Measurements from ENCODE around the gene RFTN2. TPM values are rescaled to one million over a fixed set of nuclear protein-coding genes. Genes with fewer than 3 reads are reported as not detected.
"Not testable (repeated sequence)": the region's sequence is repeated elsewhere in the genome, so short reads cannot be mapped to it uniquely, and the experiment has no call there.

Gene RFTN2
- total RNA-seq, 1 donor from 2014 or later: 5.5 TPM

DNA sequence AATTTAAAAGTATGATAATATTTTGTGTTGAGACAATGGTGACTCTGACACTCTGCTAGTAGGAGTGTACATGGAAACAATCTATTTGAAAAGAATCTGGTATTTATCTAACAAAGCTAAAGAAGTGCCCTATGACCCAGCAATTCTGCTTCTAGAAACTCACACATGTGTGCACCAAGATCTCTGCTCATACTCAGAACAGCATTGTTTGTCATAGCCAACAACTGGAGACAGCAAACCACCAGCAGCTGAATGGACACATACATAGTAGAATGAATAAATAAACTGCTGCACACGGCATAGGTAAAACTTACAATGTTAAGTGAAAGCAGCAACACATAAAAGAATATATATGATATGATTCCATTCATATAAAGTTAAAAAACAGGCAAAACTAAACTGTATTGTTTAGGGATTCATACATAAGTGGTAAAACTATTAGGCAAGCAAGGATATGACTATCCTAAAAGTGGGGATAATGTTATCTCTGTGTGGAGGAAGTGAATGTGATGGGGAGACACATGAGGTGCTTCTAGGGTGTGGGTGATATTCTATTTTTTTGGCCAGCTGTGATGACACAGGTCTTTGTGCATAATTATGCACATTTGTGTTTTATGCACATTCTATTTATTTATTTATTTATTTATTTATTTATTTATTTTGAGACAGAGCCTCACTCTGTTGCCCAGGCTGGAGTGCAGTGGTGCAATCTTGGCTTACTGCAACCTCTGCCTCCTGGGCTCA, 71.1 kb downstream of the RFTN2 start:
- DNase-seq (ENCODE audit: low spot score): no peak

DNA sequence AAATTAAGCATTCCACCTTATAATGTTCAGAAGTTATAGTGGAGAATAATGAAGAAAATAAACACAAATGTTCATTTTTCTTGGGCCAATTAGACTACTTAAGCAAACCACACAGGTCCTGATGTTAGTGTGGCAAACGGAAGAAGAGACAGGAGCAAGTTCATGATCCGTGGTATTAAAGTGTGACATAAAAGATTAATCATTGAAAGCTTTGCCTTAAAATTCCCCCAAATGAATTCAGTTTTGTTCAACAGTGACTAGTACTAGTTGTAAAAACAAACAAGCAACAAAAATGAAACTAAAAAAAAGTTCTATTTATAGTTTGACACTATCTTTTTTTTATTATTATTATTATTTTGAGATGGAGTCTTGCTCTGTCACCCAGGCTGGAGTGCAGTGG, 73.7 kb downstream of the RFTN2 start:
- DNase-seq (ENCODE audit: low spot score): no peak

DNA sequence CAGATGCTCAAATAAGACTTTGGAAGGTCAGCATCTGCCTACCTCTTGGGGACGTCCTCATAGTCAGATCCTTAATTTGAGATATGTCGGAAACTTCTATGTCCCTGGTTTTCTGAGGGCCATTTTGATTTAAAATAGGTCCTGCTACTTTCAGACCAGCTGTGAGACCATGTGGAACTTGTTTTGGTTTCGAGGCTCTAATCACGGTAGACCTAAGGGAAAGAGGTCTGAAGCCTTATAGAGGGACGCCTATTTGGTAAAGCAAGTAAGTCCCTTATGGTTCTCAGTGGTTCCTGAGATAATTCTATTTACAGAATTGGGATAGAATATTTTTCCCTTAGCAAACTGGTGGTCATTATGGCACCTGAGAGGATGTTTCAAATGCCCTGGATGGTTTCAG, 75.1 kb downstream of the RFTN2 start:
- no peak for DNase-seq (ENCODE audit: low spot score)

DNA sequence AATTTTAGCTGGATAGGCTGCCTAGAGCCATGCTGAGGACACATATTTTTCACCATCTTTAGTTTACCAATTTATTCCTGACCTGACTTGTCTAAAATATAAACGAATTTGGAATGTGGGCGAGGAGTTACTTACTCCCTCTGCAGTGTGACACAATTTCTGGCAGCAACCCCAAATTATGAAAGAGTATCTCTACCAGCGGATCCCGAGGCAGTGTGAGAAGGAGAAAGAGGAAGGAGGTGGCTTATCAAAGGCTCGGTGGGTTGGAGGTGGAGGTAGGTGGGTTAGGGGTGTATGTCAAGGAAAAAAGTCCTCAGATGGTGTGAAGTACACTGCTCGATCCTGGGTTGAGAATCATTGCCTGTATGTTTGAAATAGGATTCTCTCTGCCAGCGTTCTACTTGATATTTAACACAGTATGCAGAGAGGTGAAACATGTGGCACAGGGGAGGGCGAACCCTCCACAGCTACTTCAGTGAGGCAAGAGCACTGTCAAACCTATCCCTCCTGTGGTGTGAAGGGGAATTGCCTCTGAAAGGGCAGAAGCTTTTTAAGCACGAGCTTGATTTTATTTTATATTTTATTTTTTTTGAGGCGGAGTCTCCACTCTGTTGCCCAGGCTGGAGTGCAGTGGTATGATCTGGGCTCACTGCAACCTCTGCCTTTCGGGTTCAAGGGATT, 76.0 kb downstream of the RFTN2 start:
- DNase-seq (ENCODE audit: low spot score): no peak

DNA sequence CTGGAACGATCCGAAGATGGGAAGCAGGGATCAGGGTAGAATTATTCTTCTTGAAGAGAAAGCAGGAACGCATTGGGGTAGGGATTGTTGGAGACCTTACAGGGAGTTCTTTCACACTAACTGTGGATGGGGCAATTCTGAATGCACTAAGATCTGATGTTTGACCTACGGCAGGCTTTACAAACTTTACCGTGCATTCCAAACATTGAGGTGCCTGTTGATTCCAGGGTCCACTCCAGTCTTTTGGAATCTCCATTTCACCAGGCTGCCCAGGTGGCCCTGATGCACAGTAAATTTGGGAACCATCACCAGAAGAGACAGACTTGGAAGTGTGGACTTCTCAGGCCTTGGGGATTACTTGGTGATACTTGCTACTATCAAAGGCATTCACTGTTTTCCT, 76.9 kb downstream of the RFTN2 start:
- no peak for DNase-seq (ENCODE audit: low spot score)

DNA sequence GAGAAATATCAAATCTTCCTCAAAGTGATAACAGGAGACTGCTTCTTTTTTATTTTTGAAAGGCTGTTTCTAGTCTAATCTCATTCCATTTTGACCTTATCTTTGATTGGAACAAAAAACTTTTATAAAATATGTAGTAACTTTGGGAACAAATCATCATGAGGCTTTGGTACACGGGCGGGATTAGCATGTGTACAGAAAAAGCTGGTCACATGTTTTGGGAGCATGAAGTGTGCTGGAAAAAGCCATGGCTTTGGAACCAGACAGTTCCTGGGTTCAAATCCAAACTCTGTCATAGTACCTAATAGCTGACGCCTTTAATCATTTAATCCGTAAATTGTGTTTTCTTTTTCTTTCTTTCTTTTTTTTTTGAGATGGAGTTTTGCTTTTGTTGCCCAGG, 78.2 kb downstream of the RFTN2 start:
- no peak for DNase-seq (ENCODE audit: low spot score)

DNA sequence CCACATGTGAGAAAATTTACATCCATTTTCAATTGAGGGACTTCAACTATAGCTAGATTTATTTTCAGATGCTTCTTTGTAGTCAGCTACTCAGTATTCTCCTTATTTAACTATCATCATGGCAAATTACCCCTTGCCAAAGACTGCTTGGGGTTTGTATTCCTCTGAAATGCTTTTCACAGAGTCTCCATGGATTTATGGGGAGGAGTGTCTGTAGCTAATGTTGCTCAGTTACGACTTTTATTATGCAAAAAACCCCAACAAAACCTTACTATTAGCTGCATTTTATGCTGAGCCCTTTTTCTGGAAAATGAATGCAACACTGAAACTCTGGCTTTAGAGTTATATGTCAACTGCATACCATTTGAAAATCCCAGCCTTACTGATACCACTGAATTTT, 78.6 kb downstream of the RFTN2 start:
- no peak for DNase-seq (ENCODE audit: low spot score)

DNA sequence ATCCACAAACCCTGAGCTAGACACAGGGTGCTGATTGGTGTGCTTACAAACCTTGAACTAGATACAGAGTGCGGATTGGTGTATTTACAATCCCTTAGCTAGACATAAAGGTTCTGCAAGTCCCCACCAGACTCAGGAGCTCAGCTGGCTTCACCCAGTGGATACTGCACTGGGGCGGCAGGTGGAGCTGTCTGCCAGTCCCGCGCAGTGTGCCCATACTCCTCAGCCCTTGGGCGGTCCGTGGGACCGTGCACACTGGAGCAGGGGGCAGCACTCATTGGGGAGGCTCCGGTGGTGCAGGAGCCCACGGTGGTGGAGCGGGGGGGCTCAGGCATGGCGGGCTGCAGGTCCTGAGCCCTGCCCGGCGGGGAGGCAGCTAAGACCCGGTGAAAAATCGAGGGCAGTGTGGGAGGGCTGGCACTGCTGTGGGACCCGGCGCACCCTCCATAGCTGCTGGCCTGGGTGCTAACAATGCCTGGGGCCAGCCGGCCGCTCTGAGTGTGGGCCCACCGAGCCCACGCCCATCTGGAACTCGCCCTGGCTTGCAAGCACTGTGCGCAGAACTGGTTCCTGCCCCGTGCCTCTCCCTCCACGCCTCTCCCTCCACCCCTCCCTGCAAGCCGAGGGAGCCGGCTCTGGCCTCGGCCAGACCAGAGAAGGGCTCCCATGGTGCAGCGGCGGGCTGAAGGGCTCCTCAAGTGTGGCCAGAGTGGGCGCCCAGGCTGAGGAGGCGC, 83.9 kb downstream of the RFTN2 start:
- DNase-seq (ENCODE audit: low spot score): no peak

DNA sequence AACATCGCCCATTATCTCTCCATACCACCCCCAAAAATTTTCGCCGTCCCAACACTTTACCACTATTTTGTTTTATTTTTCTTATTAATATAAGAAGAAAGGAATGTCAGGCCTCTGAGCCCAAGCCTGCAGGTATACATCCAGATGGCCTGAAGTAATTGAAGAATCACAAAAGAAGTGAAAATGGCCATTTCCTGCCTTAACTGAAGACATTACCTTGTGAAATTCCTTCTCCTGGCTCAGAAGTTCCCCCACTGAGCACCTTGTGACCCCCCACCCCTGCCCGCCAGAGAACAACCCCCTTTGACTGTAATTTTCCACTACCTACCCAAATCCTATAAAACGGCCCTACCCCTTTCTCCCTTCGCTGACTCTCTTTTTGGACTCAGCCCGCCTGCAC, 88.1 kb downstream of the RFTN2 start:
- not testable (repeated sequence) for DNase-seq (ENCODE audit: low spot score)

DNA sequence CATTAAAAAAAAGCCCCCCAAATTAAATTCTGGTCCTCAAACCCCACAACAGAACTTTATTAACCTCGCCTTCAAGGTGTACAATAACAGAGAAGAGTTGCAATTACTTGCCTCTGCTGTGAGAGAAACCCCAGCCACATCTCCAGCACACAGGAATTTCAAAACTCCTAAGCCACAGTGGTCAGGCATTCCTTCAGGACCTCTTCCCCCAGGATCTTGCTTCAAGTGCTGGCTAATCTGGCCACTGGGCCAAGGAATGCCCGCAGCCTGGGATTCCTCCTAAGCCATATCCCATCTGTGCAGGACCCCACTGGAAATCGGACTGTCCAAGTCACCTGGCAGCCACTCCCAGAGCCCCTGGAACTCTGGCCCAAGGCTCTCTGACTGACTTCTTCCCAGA, 95.2 kb downstream of the RFTN2 start:
- DNase-seq (ENCODE audit: low spot score): not testable (repeated sequence)

DNA sequence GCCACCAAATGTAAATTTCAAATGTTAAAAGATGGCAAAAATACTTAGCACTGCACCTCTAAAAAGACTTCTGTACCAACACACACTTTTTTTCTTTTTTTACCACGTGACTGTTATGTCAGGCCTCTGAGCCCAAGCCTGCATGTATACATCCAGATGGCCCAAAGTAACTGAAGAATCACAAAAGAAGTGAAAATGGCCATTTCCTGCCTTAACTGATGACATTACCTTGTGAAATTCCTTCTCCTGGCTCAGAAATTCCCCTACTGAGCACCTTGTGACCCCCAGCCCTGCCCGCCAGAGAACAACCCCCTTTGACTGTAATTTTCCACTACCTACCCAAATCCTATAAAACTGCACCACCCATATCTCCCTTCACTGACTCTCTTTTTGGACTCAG, 97.1 kb downstream of the RFTN2 start:
- not testable (repeated sequence) for DNase-seq (ENCODE audit: low spot score)

DNA sequence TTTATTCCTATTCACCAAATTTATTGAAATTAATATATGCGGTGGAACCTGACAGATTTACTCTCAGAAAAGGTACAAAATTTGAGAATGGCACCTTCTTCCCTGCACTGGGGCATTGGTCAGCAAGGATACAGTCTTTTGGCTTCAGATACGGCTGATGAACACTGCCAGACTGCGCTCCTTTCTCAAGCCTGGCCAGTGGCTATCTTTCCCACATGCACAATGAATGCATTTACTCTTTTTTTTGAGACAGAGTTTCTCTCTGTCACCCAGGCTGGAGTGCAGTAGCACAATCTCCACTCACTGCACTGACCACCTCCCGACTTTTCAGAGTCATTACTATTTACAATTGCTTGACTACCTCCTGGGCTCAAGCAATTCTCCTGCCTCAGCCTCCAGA, 97.9 kb downstream of the RFTN2 start:
- DNase-seq (ENCODE audit: low spot score): no peak

DNA sequence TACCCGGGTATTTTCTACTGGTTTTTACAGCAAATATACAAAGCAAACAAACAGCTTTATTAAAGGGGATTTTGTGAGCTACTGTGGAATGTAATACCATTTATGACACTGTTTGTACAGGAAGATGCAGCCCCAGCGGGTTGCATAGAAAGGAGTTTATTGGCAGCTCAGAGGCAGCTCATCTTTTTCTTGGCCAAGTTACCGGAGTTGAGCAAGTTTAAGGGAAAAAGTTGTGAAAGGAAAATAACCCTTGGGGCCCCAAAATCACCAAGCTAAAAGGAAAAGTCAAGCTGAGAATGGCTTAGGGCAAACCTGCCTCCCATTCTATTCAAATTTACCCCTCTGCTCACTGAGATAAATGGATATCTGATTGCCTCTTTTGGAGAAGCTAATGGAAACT, 98.8 kb downstream of the RFTN2 start:
- DNase-seq (ENCODE audit: low spot score): no peak

DNA sequence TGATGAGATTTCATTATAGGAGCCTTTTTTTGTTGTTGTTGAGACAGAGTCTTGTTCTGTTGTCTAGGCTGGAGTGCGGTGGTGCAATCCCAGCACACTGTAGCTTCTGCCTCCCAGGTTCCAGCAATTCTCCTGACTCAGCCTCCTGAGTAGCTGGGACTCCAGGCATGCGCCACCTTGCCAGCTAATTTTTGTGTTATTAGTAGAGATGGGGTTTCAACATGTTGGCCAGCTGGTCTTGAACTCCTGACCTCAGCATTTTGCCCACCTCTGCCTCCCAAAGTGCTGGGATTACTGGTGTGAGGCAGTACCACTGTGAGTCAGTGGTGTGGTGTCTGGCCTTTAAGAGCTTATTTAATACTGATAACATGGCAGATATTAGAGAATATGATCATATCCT, 99.4 kb downstream of the RFTN2 start:
- no peak for DNase-seq (ENCODE audit: low spot score)

DNA sequence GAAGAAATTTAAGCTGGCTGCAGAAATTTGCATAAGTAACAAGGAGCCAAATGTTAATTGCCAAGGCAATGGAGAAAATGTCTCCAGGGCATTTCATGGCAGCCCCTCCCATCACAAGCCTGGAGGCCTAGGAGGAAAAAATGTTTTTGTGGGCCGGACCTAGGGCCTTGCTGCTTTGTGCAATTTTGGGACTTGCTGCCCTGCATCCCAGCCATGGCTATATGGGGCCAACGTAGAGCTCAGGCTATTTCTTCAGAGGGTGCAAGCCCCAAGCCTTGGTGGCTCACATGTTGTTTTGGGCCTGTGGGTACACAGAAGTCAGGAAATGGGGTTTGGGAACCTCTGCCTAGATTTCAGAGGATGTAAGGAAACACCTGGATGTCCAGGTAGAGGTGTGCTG, 101.8 kb downstream of the RFTN2 start:
- DNase-seq (ENCODE audit: low spot score): no peak

DNA sequence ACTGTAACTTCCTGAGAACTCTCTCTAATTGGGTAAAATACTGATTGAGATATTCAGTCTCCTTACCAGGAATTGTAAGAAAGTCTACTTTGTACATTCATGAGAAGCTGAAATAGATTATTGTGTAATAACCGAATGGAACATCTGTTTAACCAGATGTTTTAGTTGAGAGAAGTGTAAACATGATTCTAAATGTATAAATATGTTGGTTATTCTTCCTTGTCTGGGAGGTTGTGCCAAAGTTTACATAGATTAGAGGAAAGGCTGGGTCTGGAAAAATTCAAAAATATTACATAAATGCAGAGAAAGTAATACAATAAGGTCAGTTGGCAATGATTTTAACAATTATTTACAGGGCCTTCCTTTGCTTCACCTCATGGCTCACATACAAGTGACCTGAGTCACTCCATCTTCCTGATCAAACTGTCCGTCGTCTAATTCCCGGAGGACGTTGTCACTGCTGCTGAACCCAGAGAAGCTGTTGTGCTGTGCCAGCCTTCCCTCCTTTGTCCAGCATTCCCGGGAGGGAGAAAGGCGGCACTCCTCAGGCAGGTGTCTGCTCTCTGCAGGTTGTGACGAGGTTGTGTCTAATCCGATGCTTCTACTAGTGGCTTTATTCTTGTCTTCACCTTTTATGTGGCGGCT, 103.6 kb downstream of the RFTN2 start:
- no peak for DNase-seq (ENCODE audit: low spot score)

DNA sequence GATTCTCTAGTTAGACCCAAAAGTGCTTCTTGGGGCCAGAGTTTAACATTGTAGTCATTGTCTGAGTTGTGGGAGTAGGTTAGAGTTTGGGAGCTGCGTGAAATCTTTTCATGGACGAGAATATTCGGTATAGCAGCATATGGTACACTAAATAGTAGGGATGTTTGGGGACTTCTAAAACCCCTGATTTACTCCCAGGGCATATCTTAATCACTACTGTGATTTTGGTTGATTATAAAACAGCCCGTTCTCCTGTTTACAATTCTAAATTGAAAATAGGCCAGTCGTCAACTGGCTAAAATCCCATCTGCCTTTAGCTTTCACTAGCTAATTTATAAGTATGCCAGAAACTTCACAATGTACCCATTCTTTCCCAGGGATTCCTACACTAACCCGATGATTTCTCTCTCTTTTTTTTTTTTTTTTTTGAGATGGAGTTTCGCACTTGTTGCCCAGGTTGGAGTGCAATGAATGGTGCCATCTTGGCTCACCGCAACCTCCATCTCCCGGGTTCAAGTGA, 115.2 kb downstream of the RFTN2 start:
- DNase-seq (ENCODE audit: low spot score): no peak

DNA sequence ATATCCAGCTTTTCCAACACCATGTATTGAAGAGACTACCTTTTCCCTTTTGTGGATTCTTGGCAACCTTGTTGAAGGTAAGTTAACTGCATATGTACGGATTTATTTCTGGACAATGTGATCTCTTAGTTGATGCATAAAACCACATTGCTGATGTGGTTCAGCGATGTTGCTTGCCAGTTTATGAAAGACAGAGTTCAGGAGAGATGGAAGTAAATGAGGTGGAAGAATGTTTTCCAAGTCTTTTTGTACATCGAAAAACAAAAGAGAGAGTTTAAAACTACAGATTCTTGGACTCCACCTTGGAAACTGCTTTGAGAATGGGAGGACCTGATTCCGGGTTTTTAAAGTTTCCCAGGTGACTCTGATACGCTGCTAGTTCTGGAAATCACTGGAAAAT, 115.7 kb downstream of the RFTN2 start:
- DNase-seq (ENCODE audit: low spot score): no peak

DNA sequence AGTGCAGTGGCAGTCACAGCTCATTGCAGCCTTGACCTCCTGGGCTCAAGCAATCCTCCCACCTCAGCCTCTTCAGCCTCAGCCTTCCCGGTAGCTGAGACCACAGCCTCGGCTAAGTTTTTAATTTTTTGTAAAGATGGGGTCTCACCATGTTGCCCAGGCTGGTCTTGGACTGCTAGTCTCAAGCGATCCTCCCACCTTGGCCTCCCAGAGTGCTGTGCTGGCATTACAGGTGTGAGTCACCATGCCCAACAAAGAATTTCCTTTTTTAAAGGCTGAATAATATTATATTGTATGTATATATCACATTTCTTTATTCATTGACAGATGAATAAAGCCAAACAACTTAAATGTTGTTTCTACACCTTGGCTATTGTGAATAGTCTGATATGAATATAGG, 117.0 kb downstream of the RFTN2 start:
- no peak for DNase-seq (ENCODE audit: low spot score)

DNA sequence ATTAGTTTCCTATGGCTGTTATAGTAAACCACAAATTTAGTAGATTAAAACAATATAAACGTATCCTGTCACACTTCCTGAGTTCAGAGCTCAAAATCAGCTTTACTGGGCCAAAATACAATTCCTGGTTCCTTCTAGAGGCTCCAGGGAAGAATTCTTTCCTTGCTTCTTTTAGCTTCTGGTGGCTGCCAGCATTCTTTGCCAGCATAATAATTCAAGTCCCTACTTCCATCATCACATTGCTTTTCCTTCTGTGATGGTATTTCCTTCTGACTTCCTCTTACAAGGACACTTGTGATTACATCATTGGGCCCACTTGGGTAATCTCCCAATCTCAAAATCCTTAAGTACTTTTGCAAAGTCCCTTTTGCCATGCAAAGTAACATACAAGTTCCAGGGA, 118.9 kb downstream of the RFTN2 start:
- no peak for DNase-seq (ENCODE audit: low spot score)

DNA sequence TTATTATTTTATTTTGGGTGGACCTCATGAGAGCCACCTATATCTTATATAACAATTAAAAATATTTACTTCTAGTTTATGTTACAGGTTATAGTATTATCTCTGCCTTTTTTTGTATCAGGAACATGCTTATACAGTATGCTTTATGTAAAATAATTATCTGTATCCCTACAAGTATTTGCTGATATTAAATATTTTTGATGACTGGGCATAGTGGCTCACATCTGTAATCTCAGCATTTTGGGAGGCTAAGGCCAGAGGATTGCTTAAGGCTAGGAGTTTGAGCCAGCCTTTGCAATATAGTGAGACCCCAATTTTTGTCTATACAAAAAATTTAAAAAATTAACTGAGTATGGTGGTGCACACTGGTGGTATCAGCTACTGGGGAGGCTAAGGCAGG, 119.9 kb downstream of the RFTN2 start:
- no peak for DNase-seq (ENCODE audit: low spot score)

DNA sequence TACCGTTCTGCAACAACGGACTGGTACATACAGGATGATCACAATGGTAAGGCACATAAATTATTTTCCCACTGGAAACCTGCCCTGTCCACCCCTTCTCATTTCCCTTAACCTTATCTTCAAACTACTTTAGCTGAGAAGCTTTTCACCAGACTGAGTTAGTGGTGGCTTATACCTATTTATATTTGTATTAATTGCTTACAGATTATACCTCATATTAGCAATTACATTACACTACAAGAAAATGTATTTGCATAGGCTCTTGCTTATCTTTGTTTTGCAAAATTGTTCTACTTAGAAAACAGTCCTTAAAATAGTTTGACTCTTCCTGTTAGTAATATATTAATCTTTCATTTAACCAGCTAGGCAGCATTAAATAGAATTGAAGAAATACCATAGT, 124.1 kb downstream of the RFTN2 start:
- DNase-seq (ENCODE audit: low spot score): not testable (repeated sequence)
